Measurements from ENCODE around the gene GSAP.

DNA sequence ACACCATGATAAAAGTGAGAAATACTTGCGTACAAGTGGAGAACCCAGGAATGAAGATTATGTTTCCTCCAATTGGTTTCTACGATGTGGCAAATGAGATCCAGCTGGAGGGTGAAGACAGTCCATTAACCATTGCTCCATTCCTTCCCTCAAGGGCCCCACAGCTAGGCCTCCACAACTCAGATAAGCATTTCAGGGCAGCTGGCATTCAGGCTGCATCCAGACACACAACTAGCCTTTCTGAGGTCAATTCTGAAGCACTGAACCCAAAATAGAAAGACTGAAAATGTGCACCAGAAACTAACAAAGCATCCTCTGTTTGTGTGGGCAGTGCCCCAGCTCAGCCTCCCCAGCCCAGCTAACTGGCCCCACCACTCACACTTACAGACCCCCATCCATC, 94.8 kb downstream of the GSAP start:
- TF ChIP-seq, protein P1, sequence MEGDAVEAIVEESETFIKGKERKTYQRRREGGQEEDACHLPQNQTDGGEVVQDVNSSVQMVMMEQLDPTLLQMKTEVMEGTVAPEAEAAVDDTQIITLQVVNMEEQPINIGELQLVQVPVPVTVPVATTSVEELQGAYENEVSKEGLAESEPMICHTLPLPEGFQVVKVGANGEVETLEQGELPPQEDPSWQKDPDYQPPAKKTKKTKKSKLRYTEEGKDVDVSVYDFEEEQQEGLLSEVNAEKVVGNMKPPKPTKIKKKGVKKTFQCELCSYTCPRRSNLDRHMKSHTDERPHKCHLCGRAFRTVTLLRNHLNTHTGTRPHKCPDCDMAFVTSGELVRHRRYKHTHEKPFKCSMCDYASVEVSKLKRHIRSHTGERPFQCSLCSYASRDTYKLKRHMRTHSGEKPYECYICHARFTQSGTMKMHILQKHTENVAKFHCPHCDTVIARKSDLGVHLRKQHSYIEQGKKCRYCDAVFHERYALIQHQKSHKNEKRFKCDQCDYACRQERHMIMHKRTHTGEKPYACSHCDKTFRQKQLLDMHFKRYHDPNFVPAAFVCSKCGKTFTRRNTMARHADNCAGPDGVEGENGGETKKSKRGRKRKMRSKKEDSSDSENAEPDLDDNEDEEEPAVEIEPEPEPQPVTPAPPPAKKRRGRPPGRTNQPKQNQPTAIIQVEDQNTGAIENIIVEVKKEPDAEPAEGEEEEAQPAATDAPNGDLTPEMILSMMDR (IDR thresholded peaks at IDR 0.05): no peak
- TF ChIP-seq POLR2AphosphoS5 (IDR thresholded peaks at IDR 0.05) (no peak), EP300 (IDR thresholded peaks at IDR 0.05) (no peak), POLR2A (IDR thresholded peaks at IDR 0.05; ENCODE audit: low read depth) (no peak)

Data from esophagus muscularis mucosa (tissue), 4 donors.